C4-2B (cell line): ENCODE data around the gene ST6GAL2.

Source experiments
- H3K27ac ChIP-seq: fragments of 450-650 bp; 2 replicates; pipeline ENCODE4 v1.5.1; 2017
- CTCF ChIP-seq: fragments of 450-650 bp; conservative IDR thresholded peaks from 2 replicates; pipeline ENCODE4 v1.5.1; 2017; ENCODE audit warnings: mild to moderate bottlenecking
- ZFX ChIP-seq: fragments of 450-650 bp; IDR thresholded peaks from 2 replicates; pipeline ENCODE4 v1.6.1; 2017

Gene ST6GAL2

GRCh38 chr2:106800180-106800579 is 85.8 kb downstream of the ST6GAL2 start:
- no peak for TF ChIP-seq ZFX
- TF ChIP-seq CTCF, result no peak

GRCh38 chr2:106798826-106799552 is 87.0 kb downstream of the ST6GAL2 start:
- no peak overlapping the region for H3K27ac ChIP-seq
- TF ChIP-seq CTCF (no peak), ZFX (no peak)

More at GRCh38 chr2:106800180-106800579, 85.8 kb downstream of the ST6GAL2 start:
- H3K27ac ChIP-seq, result no peak overlapping the region

- H3K27ac ChIP-seq, result no peak overlapping the region
Measured at GRCh38 chr2:106797494-106797893, 88.5 kb downstream of the ST6GAL2 start.

GRCh38 chr2:106792671-106793070 is 93.3 kb downstream of the ST6GAL2 start:
- no peak for TF ChIP-seq ZFX
- no peak for TF ChIP-seq CTCF
- peak overlapping the region; percentile 71 for H3K27ac ChIP-seq

More at GRCh38 chr2:106797494-106797893, 88.5 kb downstream of the ST6GAL2 start:
- no peak for TF ChIP-seq ZFX
- no peak for TF ChIP-seq CTCF

- TF ChIP-seq ZFX (no peak), CTCF (no peak)
- no peak overlapping the region for H3K27ac ChIP-seq
Measured at GRCh38 chr2:106789185-106789584, 96.8 kb downstream of the ST6GAL2 start.

- no peak overlapping the region for H3K27ac ChIP-seq
- TF ChIP-seq CTCF (no peak), ZFX (no peak)
Measured at GRCh38 chr2:106782681-106783080, 103.3 kb downstream of the ST6GAL2 start.

- no peak for TF ChIP-seq ZFX
- TF ChIP-seq CTCF, result no peak
- H3K27ac ChIP-seq, result no peak overlapping the region
Measured at GRCh38 chr2:106781196-106781595, 104.8 kb downstream of the ST6GAL2 start.
